HAP-1 (cell line): ENCODE data around the gene EPB41L4B.

Experiments
- DNase-seq, 2 experiments: peaks; one replicate each; pipeline ENCODE4 v3.0.0-alpha.2; 2016 to 2020; ENCODE audit warnings: low spot score in 2 of 2
- H3K27me3 ChIP-seq: fragments of 250-450 bp; sonication (Bioruptor Pico); 2 replicates; pipeline ENCODE4 v1.5.1; 2020; ENCODE audit warnings: low read depth, mild to moderate bottlenecking, moderate library complexity
- H3K36me3 ChIP-seq: fragments of 250-450 bp; sonication (Bioruptor Pico); replicated peaks from 2 replicates; pipeline ENCODE4 v1.5.1; 2020; ENCODE audit warnings: mild to moderate bottlenecking
- H3K4me1 ChIP-seq: fragments of 250-450 bp; sonication (Bioruptor Pico); 2 replicates; pipeline ENCODE4 v1.5.1; 2020; ENCODE audit warnings: mild to moderate bottlenecking
- H3K4me3 ChIP-seq: fragments of 250-450 bp; sonication (Bioruptor Pico); 2 replicates; pipeline ENCODE4 v1.5.1; 2020; ENCODE audit warnings: mild to moderate bottlenecking, moderate library complexity
- H3K9me3 ChIP-seq: fragments of 250-450 bp; sonication (Bioruptor Pico); 2 replicates; pipeline ENCODE4 v1.5.1; 2020; ENCODE audit warnings: mild to moderate bottlenecking, moderate library complexity
- in situ Hi-C: fragments of 300-500 bp; cut with MboI; formaldehyde crosslinking; loops from 3 replicates; pipeline ENCODE4 v1.14.3; 2020; ENCODE audit warnings: low sequenced_read_pairs, inconsistent platforms, mixed read lengths

Gene EPB41L4B

DNA sequence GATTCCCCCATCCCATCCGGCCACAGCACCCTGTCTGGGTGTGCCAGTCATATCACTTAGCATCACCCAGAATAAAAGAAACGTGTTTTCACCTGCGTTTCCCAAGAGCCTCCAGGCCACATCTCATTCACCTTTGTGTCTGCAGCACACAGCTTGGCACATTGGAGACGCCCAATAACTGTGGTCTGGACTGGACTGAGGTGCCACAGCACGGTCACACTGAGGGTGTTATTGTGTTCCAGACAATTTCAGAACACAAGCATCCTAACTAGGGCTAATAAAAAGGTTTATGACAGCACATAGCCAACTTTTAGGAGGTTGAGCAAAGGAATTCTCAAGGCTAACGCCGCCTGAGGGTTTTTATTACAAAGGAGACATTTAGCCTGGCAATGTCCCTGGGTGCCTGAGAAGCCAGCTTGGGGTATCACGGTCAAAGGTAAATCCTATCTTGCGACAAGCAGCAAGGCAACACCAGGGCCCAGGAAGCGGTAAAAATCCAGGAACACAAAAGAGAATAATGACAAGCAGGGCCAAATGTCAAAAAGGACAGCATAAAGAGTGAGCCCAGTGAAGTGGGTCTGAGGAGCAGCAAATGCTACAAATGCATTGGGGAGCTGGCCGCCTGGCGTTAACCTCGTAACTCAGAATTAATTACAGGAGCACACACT, 3.4 kb downstream of the EPB41L4B start:
- H3K4me3 ChIP-seq = peak overlapping the region; percentile 67
- peaks cover 36% of the 10 kb centered on the region for H3K4me1 ChIP-seq
- H3K36me3 ChIP-seq = no peaks in the 10 kb centered on the region
- H3K27me3 ChIP-seq = no peaks in the 10 kb centered on the region
- in situ Hi-C loops = loop anchor here (5.0 to 10.0 kb wide), 2 partner anchors 125 to 213 kb away; no protein-coding TSS in a partner anchor
- no peaks in the 10 kb centered on the region; the same call in 1 of the 2 replicates for H3K9me3 ChIP-seq
- peak; percentile 64 to 71 for DNase-seq

DNA sequence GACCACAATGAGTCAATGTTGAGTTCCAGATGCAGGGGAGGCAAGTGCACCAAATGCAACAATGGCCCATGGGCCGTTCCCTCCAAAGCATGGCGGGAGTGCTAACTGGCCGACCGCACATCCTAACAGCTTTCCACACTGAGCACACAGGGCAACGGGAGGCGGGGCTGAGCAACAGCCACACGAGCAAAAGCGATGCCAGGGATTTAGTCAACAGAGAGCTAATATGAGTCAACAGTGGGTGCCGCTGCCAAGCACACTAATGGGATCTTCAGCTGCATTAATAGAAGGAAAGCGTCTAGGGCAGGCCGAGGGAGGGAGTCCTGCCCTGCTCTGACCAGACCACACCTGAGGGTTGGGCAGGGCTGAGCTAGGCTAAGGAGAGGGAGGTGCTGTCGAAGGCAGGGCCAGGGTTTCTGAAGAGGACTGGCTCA, 4.6 kb downstream of the EPB41L4B start:
- H3K4me1 ChIP-seq = peaks cover 40% of the 10 kb centered on the region
- no peaks in the 10 kb centered on the region for H3K36me3 ChIP-seq
- H3K27me3 ChIP-seq = no peaks in the 10 kb centered on the region
- DNase-seq = no peak
- H3K4me3 ChIP-seq = no peak overlapping the region
- in situ Hi-C loops = loop anchor here (5.0 to 10.0 kb wide), 2 partner anchors 124 to 211 kb away; no protein-coding TSS in a partner anchor
- H3K9me3 ChIP-seq = no peaks in the 10 kb centered on the region; the same call in 1 of the 2 replicates

DNA sequence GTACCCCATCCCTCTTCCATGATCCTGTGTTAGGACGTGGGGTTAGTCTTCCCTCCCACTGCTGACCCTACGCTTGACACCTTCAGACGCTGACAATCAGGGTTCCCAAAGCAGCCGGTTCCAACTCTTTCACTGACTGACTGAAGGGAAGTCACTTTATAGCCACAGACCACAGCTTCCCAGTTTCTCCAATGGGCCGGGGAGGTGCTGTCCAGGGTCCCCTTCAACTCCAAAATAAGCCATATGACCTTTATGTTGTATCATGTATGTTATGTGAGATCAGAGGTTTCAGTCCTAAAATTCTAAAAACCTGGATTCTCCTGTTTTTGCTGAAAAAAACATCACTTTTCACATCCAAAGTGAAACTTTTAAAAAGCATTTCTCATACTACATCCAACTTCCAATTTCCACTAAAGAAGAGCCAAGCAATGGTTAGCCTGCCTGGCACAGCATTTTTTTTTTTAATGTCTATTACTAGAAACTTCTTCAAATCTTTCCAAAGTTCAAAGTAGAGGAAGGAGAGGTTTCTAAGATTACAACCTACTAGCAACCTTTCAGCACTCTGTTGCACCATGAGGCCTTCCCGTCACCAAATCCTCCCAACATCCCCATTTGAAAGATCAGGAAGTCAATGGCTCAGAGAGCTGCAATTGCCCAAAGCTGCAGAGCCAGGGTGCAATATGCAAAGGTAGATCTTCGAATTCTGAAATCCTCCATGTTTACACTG, 5.2 kb downstream of the EPB41L4B start:
- in situ Hi-C loops = loop anchor here (5.0 to 10.0 kb wide), 2 partner anchors 123 to 211 kb away; no protein-coding TSS in a partner anchor
- no peak overlapping the region for H3K4me3 ChIP-seq

DNA sequence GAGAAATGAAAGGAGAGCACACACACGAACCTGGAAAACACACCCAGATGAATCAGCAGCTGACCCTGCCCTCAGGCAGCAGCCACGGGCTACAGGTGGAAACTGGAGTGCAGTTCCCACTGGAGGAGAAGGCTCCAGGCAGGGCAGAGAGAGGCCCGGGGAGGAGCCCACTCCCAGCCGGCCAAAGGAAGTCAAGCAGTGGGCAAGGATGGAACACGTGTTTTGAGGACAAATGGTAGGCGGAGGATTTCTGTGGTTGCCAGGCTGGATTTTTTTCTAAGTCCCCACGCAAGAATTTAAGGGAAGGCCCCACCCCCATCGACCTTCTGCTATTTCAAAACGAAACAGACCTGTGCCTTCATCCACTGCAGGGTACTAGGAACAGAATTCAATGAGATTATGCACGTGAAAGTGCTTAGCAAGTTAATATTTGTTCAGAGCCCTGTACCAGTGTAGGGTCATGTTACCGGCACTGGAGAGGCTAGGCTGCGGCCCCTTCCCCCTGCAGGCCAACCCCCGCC, 6.8 kb downstream of the EPB41L4B start:
- H3K27me3 ChIP-seq = no peaks in the 10 kb centered on the region
- in situ Hi-C loops = loop anchor here (10.0 kb wide), 1 partner anchor 209 kb away; no protein-coding TSS in a partner anchor
- no peak overlapping the region for H3K4me3 ChIP-seq
- H3K9me3 ChIP-seq = no peaks in the 10 kb centered on the region
- no peak for DNase-seq
- H3K4me1 ChIP-seq = peaks cover 39% of the 10 kb centered on the region
- H3K36me3 ChIP-seq = no peaks in the 10 kb centered on the region

More for the DNA sequence above, 5.2 kb downstream of the EPB41L4B start:
- no peaks in the 10 kb centered on the region for H3K27me3 ChIP-seq
- peaks cover 37% of the 10 kb centered on the region for H3K4me1 ChIP-seq
- H3K36me3 ChIP-seq = no peaks in the 10 kb centered on the region
- no peaks in the 10 kb centered on the region for H3K9me3 ChIP-seq
- no peak for DNase-seq

DNA sequence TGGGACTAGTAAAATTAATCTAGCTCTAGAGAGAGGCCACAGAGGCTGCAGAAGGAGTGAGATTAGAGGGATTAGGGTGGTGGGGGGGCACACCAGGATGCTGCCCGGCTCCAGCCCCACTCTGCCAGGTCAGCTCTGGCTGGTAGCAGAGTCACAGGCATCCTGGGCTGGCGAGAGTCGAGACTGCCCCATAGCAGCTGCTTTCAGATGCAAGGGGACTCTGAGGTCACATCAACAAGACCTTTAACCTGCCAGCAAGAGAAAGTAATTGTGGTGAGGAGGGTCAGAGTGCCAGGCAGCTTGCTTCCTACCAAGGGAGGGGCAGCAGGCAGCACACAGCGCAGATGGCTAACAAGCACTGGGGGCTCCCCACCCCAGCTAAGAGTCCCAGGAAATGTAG, 7.5 kb downstream of the EPB41L4B start:
- H3K4me1 ChIP-seq = peaks cover 33% of the 10 kb centered on the region
- no peak for DNase-seq
- no peaks in the 10 kb centered on the region for H3K36me3 ChIP-seq
- H3K9me3 ChIP-seq = no peaks in the 10 kb centered on the region
- in situ Hi-C loops = loop anchor here (10.0 kb wide), 1 partner anchor 209 kb away; no protein-coding TSS in a partner anchor
- no peak overlapping the region for H3K4me3 ChIP-seq
- H3K27me3 ChIP-seq = no peaks in the 10 kb centered on the region

DNA sequence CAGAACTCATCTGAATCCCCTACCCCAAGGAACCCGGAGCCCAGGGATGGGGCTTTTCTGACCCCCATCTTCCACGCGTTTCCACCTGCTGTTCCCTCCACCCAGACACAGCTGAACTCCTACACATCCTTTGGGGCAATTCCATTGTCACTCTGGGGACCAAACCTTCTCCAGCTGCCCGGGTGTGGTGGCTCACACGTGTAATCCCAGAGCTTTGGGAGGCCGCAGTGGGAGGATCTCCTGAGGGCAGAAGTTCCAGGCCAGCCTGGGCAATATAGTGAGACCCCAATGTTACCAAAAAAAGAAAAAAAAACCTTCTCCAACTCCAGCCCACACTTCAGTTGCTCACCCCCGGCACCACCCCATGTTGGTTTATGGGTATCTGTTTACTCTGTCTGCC, 8.1 kb downstream of the EPB41L4B start:
- H3K4me1 ChIP-seq = peaks cover 27% of the 10 kb centered on the region
- H3K9me3 ChIP-seq = no peaks in the 10 kb centered on the region
- H3K4me3 ChIP-seq = no peak overlapping the region
- in situ Hi-C loops = loop anchor here (10.0 kb wide), 1 partner anchor 208 kb away; no protein-coding TSS in a partner anchor
- H3K27me3 ChIP-seq = no peaks in the 10 kb centered on the region
- no peaks in the 10 kb centered on the region for H3K36me3 ChIP-seq
- no peak for DNase-seq

DNA sequence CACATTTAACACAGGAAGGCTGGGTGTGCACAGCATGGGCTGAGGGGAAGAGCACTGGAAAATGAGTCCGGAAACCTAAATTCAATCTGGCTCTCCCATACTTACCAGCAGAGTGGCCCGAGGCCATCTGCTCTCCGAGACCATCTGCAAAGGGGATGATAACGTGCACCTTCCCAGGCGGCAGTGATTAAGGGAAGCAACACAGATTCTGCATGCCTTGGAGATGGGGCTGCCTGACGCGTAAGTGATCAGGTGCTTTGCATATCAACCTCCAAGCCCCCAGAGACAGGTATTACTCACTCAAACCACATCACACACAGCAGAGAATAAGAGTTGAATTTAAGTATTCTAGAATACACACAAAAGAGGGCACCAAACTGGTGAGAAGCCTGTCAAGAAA, 9.1 kb downstream of the EPB41L4B start:
- H3K9me3 ChIP-seq = no peaks in the 10 kb centered on the region
- H3K4me1 ChIP-seq = peaks cover 19% of the 10 kb centered on the region
- no peaks in the 10 kb centered on the region for H3K36me3 ChIP-seq
- no peak for DNase-seq
- H3K4me3 ChIP-seq = no peak overlapping the region
- in situ Hi-C loops = loop anchor here (10.0 kb wide), 1 partner anchor 207 kb away; no protein-coding TSS in a partner anchor
- no peaks in the 10 kb centered on the region for H3K27me3 ChIP-seq

DNA sequence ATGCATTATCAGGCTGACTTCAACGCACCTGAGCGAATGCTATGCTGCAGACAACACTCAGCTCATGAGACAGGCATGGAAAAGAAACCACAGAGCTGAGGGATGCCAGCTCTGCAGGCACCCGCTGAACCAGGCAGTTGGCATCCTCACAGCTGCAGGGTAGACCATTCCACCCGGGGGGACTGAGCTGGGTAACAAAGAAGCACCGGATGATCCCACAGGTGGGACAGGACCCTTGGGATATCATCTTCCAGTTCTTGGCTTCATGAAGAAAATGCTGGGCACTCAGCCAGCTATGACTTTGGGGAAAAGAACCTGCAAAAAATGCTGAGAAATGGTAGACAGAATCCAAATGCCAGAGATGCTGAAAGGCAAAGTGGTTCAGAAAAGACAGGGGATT, 9.6 kb downstream of the EPB41L4B start:
- in situ Hi-C loops = loop anchor here (10.0 kb wide), 1 partner anchor 206 kb away; no protein-coding TSS in a partner anchor
- Histone ChIP-seq H3K36me3 (no peaks in the 10 kb centered on the region), H3K4me1 (peaks cover 19% of the 10 kb centered on the region), H3K9me3 (no peaks in the 10 kb centered on the region), H3K27me3 (no peaks in the 10 kb centered on the region), H3K4me3 (no peak overlapping the region)
- no peak for DNase-seq

DNA sequence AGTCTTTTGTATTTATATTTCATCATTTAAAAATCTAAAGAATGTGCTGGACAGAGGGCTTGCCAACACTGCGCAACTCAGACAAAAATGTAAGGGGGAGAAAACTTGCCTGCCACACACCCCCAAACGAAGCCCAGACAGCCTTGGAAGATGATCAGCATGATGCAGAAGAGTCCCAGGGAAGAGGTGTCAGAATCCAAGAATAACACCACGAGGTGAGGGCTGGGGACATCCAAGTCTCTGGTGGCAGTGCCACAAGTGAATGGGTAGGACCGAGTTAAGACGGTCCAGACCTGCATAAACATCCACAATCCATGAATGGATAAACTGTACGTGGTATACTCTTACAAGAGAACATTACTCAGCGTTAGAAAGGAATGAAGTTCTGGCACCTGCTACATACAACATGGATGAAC, 10.4 kb downstream of the EPB41L4B start:
- H3K36me3 ChIP-seq = no peaks in the 10 kb centered on the region
- no peaks in the 10 kb centered on the region for H3K9me3 ChIP-seq
- no peak for DNase-seq
- H3K4me1 ChIP-seq = peaks cover 19% of the 10 kb centered on the region
- in situ Hi-C loops = loop anchor here (10.0 kb wide), 1 partner anchor 206 kb away; no protein-coding TSS in a partner anchor
- H3K4me3 ChIP-seq = no peak overlapping the region
- no peaks in the 10 kb centered on the region for H3K27me3 ChIP-seq

DNA sequence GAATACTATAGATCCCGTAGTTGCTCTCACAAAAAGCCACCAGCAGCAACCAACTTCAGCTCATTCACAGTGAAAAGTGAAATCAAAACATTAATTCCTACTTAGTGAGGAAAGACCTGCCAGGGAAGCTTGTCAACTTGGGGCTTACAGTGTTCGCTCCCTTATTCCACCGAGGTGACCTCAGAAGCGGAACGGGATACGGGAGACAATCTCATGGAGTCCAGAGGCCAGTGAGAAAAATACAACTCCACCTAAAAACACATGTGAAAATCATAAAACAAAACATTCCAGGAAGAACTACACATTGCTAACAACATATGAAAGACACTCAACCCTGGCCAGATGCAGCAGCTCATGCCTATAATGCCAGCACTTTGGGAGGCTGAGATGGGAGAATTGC, 11.6 kb downstream of the EPB41L4B start:
- no peak for DNase-seq
- in situ Hi-C loops = no loop called here
- H3K4me3 ChIP-seq = no peak overlapping the region

DNA sequence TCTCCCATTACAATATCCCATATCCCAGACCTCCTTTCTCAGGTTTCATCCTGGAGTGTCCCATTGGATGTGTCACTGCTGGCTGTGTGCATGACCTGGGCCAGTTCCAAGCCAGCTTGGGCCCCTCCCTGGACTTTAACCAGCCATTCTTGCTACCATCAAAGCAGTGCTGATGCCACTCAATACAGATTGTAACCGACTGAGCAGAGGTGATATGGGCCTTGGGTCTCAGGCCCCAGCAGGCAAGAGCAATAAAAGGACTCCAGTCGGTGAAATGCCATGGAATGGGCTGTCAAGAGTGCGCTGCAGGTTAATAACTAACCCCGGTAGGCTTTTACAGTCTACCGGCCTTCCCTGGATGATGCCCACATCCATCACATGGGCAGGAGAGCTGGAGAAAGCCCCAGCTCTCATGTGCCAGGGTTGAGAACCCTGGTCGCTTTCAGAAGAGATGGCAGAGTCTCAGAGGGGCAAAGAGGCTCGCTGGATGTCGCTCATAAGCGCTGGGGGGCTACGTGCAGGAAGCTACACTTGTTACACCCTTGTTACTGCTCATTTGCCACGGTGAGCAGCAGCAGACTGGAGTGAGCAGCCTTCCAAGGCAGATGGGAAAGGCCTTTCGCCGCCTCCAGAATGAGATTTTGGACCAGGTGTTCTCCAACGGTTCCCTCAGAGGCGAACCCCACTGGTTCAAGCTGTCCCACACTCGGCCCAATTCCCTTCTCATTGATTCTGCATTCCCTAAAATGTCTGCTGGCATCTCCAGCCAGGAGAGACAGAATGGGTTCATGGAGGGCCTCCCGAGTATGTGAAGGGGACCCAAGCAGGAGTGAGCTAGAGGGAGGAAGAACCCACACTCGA, 13.2 kb downstream of the EPB41L4B start:
- DNase-seq = no peak
- no peaks in the 10 kb centered on the region for H3K36me3 ChIP-seq
- no peaks in the 10 kb centered on the region for H3K9me3 ChIP-seq
- H3K27me3 ChIP-seq = no peaks in the 10 kb centered on the region
- H3K4me3 ChIP-seq = no peak overlapping the region
- peaks cover 9% of the 10 kb centered on the region for H3K4me1 ChIP-seq
- in situ Hi-C loops = no loop called here

More for the DNA sequence above, 11.6 kb downstream of the EPB41L4B start:
- Histone ChIP-seq H3K27me3 (no peaks in the 10 kb centered on the region), H3K9me3 (no peaks in the 10 kb centered on the region), H3K4me1 (peaks cover 17% of the 10 kb centered on the region), H3K36me3 (no peaks in the 10 kb centered on the region)

DNA sequence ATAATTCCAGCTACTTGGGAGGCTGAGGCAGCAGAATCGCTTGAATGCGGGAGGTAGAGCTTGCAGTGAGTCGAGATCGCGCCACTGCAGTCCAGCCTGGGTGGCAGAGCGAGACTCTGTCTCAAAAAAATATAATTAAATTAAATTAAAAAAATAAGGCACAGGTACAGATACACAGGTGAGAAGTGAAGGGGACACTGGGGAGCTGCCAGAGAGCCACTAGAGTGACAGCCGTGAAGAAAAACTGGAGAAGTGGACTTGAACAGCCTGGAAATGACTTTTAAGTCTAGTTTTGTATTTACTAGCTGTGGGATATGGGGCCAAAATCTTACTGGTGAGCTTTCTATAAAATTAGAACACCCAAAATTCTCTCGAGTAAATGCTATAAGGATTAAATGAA, 15.1 kb downstream of the EPB41L4B start:
- in situ Hi-C loops = no loop called here

DNA sequence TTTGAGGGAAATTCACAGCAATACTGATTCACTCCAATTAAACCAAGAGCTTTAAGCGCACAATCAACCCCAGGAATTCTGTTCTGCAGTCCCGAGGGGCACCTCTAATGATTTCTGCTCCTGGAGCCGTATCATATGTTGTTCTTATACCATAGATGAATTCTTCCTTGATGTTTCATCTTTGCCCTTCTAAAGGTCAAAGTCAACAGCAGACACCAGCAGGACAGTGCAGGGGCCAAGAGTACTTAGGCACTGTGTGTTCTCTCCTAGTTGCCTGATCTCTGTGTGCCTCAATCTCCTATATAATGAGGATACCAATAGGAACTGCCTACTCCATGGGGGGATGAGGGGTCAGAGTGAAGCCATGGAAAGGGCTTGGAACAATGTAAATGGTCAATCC, 16.5 kb downstream of the EPB41L4B start:
- no peaks in the 10 kb centered on the region for H3K4me1 ChIP-seq
- H3K9me3 ChIP-seq = no peaks in the 10 kb centered on the region
- H3K27me3 ChIP-seq = no peaks in the 10 kb centered on the region
- H3K36me3 ChIP-seq = peaks cover 2% of the 10 kb centered on the region; the same call in 1 of the 2 replicates
- in situ Hi-C loops = no loop called here
- DNase-seq = no peak
- no peak overlapping the region for H3K4me3 ChIP-seq

More for the DNA sequence above, 15.1 kb downstream of the EPB41L4B start:
- H3K27me3 ChIP-seq = no peaks in the 10 kb centered on the region
- H3K4me1 ChIP-seq = peaks cover 2% of the 10 kb centered on the region; the same call in 1 of the 2 replicates
- no peak overlapping the region for H3K4me3 ChIP-seq
- no peaks in the 10 kb centered on the region for H3K9me3 ChIP-seq
- no peak for DNase-seq
- H3K36me3 ChIP-seq = peaks cover 2% of the 10 kb centered on the region; the same call in 1 of the 2 replicates
